Measurements from ENCODE around the gene NCEH1. TPM values are rescaled to one million over a fixed set of nuclear protein-coding genes. Genes with fewer than 3 reads are reported as not detected.

NCEH1 gene
- total and polyA plus RNA-seq, 7 donors, result 1.6 to 12.8 (median 3.2) TPM

DNA sequence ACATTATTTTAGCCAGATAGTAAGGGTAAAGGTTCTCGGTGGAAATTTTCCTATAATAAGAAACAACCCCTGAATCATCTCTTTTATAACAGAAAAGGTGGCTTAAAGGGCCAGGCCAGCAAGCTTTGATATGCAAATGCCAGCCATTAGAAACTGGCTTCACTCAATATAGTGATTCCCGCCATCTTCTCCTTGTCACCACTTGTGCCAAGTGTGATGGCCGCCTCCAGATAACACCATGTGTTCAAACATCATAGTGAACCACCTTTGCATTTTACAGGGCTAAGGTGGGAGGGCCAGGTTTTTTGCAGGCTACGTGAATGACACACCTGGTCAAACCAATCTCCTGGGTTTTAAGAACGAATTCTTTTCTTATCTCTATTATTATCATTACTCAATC, 31.3 kb downstream of the NCEH1 start:
- no peaks in the 10 kb centered on the region for H3K36me3 ChIP-seq
- H3K9me3 ChIP-seq, result no peaks in the 10 kb centered on the region
- peaks cover 0 to 29% (median 23%) of the 10 kb centered on the region in 4 donors for H3K4me1 ChIP-seq
- DNase-seq, result no peak
- no peak overlapping the region for H3K27ac ChIP-seq
- no peaks in the 10 kb centered on the region for H3K27me3 ChIP-seq
- TF ChIP-seq POLR2AphosphoS5 (IDR thresholded peaks at IDR 0.05), result no peak
- TF ChIP-seq EP300 (IDR thresholded peaks at IDR 0.05), result no peak
- no peak for TF ChIP-seq POLR2A (IDR thresholded peaks at IDR 0.05)
- TF ChIP-seq, protein P1, sequence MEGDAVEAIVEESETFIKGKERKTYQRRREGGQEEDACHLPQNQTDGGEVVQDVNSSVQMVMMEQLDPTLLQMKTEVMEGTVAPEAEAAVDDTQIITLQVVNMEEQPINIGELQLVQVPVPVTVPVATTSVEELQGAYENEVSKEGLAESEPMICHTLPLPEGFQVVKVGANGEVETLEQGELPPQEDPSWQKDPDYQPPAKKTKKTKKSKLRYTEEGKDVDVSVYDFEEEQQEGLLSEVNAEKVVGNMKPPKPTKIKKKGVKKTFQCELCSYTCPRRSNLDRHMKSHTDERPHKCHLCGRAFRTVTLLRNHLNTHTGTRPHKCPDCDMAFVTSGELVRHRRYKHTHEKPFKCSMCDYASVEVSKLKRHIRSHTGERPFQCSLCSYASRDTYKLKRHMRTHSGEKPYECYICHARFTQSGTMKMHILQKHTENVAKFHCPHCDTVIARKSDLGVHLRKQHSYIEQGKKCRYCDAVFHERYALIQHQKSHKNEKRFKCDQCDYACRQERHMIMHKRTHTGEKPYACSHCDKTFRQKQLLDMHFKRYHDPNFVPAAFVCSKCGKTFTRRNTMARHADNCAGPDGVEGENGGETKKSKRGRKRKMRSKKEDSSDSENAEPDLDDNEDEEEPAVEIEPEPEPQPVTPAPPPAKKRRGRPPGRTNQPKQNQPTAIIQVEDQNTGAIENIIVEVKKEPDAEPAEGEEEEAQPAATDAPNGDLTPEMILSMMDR (IDR thresholded peaks at IDR 0.05), result no peak
- 96 to 97% methylated on average over 5 of the region's 5 CpGs for WGBS, 2 donors
- no peak overlapping the region for H3K4me3 ChIP-seq
- intact Hi-C loops (cut with DNase I), result loop anchor here (2.0 kb wide), 1 partner anchor 31 kb away; the partner anchor contains the start of gene NCEH1

DNA sequence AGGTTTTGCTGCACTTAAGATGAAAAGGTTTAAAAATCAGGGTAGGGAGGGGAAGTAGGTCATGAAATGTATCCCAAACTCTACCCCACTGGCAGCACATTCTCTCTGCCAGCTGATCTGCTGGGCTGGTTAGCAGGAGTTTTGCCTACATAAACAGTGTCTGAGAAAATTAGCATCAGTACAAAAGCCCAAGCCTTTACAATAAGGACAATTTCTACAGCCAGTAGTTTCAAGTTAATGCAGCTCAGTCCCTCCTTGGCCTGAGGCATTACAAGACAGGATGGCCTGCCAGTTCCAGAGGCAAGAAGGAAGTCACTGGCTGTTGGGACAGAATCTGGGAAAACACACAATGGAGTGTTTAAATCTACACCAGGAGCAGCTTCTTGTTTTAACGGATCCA, 32.8 kb downstream of the NCEH1 start:
- 45 to 70% methylated on average over 1 of the region's 1 CpG for WGBS, 2 donors
- H3K27ac ChIP-seq, result peak overlapping the region; percentile 43 to 68 (median 64)

DNA sequence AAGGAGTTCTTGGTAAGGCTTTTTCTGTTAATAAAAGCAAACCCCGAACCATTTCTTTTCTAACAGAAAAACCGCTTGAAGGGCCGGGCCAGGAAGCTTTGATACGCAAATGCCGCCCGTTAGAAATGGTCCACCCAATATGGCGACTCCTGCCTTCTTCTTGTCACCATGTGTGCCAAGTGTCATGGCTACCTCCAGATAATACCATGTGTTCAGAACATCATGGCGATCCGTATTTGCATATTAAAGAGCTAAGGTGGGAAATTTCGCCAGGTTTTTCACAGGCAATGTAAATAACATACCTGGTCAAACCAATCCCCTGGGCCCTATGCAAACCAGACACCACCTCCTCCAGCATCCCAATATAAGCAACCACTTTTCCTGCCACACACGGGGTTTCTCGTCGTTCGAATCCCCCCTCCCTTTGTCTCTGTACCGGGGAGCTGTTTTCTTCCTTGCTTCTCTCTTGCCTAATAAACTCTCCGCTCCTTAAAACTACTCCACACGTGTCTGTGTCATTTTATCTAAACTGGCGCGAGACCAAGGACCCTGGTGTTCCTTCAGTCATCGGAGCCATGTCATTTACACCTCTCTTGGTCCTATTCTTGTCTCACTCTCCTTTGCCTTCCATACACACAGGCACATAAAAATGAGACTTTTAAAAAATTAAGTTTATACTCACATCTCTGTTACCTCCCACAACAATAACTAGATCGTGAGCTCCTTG, 34.5 kb downstream of the NCEH1 start:
- no peaks in the 10 kb centered on the region for H3K27me3 ChIP-seq
- TF ChIP-seq EP300 (IDR thresholded peaks at IDR 0.05) (no peak), POLR2A (IDR thresholded peaks at IDR 0.05) (no peak), POLR2AphosphoS5 (IDR thresholded peaks at IDR 0.05) (no peak)
- TF ChIP-seq, protein P1 (IDR thresholded peaks at IDR 0.05), result no peak
- H3K36me3 ChIP-seq, result no peaks in the 10 kb centered on the region
- no peak overlapping the region for H3K4me3 ChIP-seq
- 88 to 92% methylated on average over 21 of the region's 21 CpGs for WGBS, 2 donors
- intact Hi-C loops (cut with DNase I), result no loop called here
- no peak for DNase-seq
- H3K4me1 ChIP-seq, result peaks cover 0 to 29% (median 23%) of the 10 kb centered on the region in 4 donors
- no peaks in the 10 kb centered on the region for H3K9me3 ChIP-seq
- peak overlapping the region; percentile 41 to 68 (median 59) for H3K27ac ChIP-seq

More for the DNA sequence above, 32.8 kb downstream of the NCEH1 start:
- Histone ChIP-seq H3K4me1 (peaks cover 0 to 29% (median 23%) of the 10 kb centered on the region in 4 donors), H3K9me3 (no peaks in the 10 kb centered on the region), H3K27me3 (no peaks in the 10 kb centered on the region), H3K36me3 (no peaks in the 10 kb centered on the region), H3K4me3 (peak overlapping the region in 2 of 4 donors; percentile 8 to 15)
- intact Hi-C loops (cut with DNase I), result loop anchor here (2.0 kb wide), 1 partner anchor 33 kb away; the partner anchor contains the start of gene NCEH1
- TF ChIP-seq EP300 (IDR thresholded peaks at IDR 0.05) (no peak), POLR2A (IDR thresholded peaks at IDR 0.05) (no peak), POLR2AphosphoS5 (IDR thresholded peaks at IDR 0.05) (no peak)
- TF ChIP-seq, protein P1 (IDR thresholded peaks at IDR 0.05), result no peak
- DNase-seq, result no peak

DNA sequence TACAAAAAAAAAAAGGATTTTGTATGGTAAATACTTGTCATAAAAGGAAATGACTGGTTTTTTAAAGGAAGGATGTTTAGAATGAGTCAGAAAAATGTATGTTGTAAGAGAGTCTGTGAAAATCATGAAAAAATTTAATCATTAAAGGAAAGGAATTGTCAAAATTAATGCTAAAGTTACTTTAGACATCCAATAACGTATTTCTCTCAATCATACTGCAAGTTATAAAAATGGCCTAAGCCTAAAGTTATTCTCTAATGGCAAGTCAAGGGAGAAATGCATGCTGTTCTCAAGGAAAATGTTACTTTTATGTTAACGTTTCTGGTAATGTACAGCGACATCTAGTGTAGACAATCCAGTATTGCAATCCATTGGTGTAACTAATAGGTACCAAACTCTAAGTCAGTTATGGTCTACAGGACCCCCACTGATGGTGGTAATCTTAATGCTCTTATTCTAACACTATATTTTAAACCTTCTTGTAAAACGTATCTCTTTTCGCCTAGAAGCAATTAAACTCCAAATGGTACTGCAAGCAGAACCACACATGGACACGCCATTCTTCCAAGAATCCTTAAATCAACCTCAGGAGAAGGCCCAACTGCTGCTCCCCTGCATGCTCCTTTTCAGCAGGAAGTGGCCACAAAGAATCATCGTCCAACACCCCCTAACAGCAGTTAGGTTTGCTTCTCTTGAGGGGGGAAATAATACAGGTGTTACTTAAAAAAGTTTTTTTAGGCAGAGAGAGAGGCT, 35.2 kb downstream of the NCEH1 start:
- H3K9me3 ChIP-seq, result no peaks in the 10 kb centered on the region
- DNase-seq, result no peak
- H3K4me1 ChIP-seq, result peaks cover 0 to 29% (median 23%) of the 10 kb centered on the region in 4 donors
- intact Hi-C loops (cut with DNase I), result no loop called here
- TF ChIP-seq POLR2AphosphoS5 (IDR thresholded peaks at IDR 0.05), result no peak
- TF ChIP-seq, protein P1 (IDR thresholded peaks at IDR 0.05), result peak; percentile 31 to 73 (median 61)
- no peak overlapping the region for H3K4me3 ChIP-seq
- WGBS, 2 donors, result 51 to 55% methylated on average over 7 of the region's 7 CpGs
- H3K36me3 ChIP-seq, result no peaks in the 10 kb centered on the region
- H3K27me3 ChIP-seq, result no peaks in the 10 kb centered on the region
- no peak overlapping the region for H3K27ac ChIP-seq

Data from sigmoid colon (tissue), 7 donors.